Kidney (tissue), 14 donors: ENCODE data around the gene GRHL3. TPM values are rescaled to one million over a fixed set of nuclear protein-coding genes. Genes with fewer than 3 reads are reported as not detected.

Experiments used
- DNase-seq, 5 donors: peaks; one replicate each; pipeline ENCODE4 v3.0.0-alpha.2; 2013 to 2020
- FAIRE-seq: peaks from 2 replicates; lab custom pipeline; 2012; peaks lifted over from hg19 to GRCh38; lab: Jason Lieb, UNC
- H3K27ac ChIP-seq, 2 donors: one replicate each; pipeline ENCODE4 v1.7.0; 2013; ENCODE audit warnings: low read depth in 2 of 2, low read length in 2 of 2, inconsistent platforms in 1 of 2
- H3K27me3 ChIP-seq: one replicate; pipeline ENCODE4 v1.7.1; 2013; ENCODE audit warnings: low read length, inconsistent platforms; ENCODE audit not compliant: control insufficient read depth, insufficient read depth
- H3K36me3 ChIP-seq, 3 donors: one replicate each; pipeline versions ENCODE4 v1.7.0 to v1.7.1; 2013; ENCODE audit warnings: low read length in 3 of 3, control low read depth in 1 of 3, inconsistent platforms in 1 of 3; ENCODE audit not compliant: insufficient read depth in 3 of 3, control insufficient read depth in 2 of 3
- H3K4me1 ChIP-seq, 3 donors: one replicate each; pipeline versions ENCODE4 v1.7.0 to v1.7.1; 2013; ENCODE audit warnings: low read length in 3 of 3, inconsistent platforms in 1 of 3, low read depth in 1 of 3; ENCODE audit not compliant: control insufficient read depth in 2 of 3, insufficient read depth in 2 of 3
- H3K4me3 ChIP-seq, 3 donors: one replicate each; pipeline versions ENCODE4 v1.7.0 to v1.8.1; 2013; ENCODE audit warnings: low read length in 3 of 3, control low read depth in 1 of 3, inconsistent platforms in 1 of 3
- H3K9ac ChIP-seq, 3 donors: one replicate each; pipeline versions ENCODE4 v1.7.0 to v1.7.1; 2013; ENCODE audit warnings: low read length in 3 of 3, control low read depth in 1 of 3, inconsistent platforms in 1 of 3
- H3K9me3 ChIP-seq, 3 donors: one replicate each; pipeline versions ENCODE4 v1.7.0 to v1.7.1; 2013; ENCODE audit warnings: low read length in 3 of 3, control low read depth in 1 of 3, inconsistent platforms in 1 of 3; ENCODE audit not compliant: control insufficient read depth in 2 of 3, insufficient read depth in 1 of 3
- CTCF ChIP-seq: IDR thresholded peaks from 3 replicates; pipeline ENCODE4 v1.5.1; 2012; ENCODE audit warnings: mild to moderate bottlenecking, moderate library complexity, borderline replicate concordance; ENCODE audit not compliant: insufficient read depth; ENCODE audit errors: extremely low read depth
- intact Hi-C: fragments of 100-400 bp; cut with DNase I; formaldehyde crosslinking; loops from one replicate; pipeline ENCODE4 v1.11.1; 2022
- polyA plus RNA-seq: library from polyadenylated mRNA; stranded (reverse); fragments of 350-450 nt; fragmentation: Illumina TruSeq; extraction: RNeasy Lipid Tissue Mini Kit (QIAGEN cat#74804); gene quantifications from one replicate; pipeline ENCODE4 v1.2.3, GENCODE V29; 2014; ENCODE audit warnings: low read depth, low replicate concordance; ENCODE audit not compliant: insufficient read depth
- total RNA-seq: library from RNA; stranded (reverse); fragmentation: NEBNext Ultra II Directional; extraction: Animal tissue kit (Norgen Biotek cat#: 25700); gene quantifications from one replicate; pipeline ENCODE4 v1.2.1, GENCODE V29; 2021
- donor health status: control.
- donor health status: control.
- donor health status: control.
- donor health status: control.
- donor health status: control.
- donor health status: DM: yes; HTN: yes; CAD: no.
- donor health status: Normal renal cell carcinoma (clear cell type).

The GRHL3 gene
- total and polyA plus RNA-seq, 2 donors from 2014 or later = 0.32 to 1.7 TPM

- Histone ChIP-seq H3K36me3 (no peaks in the 10 kb centered on the region), H3K4me3 (no peak overlapping the region), H3K27me3 (no peaks in the 10 kb centered on the region), H3K9ac (no peak overlapping the region), H3K9me3 (no peaks in the 10 kb centered on the region), H3K27ac (no peak overlapping the region), H3K4me1 (peaks cover 0 to 5% (median 0%) of the 10 kb centered on the region in 3 donors)
- FAIRE-seq (no peak), DNase-seq (no peak)
- intact Hi-C loops = no loop called here
- no peak for TF ChIP-seq CTCF
Measured at GRCh38 chr1:24325587-24326449, 6.7 kb downstream of the GRHL3 start.

GRCh38 chr1:24327486-24327885 is 8.3 kb downstream of the GRHL3 start:
- no peak for DNase-seq
- H3K27ac ChIP-seq = no peak overlapping the region
- FAIRE-seq = no peak
- no peak overlapping the region for H3K4me3 ChIP-seq
- intact Hi-C loops = no loop called here
- no peaks in the 10 kb centered on the region for H3K27me3 ChIP-seq
- no peak overlapping the region for H3K9ac ChIP-seq
- H3K36me3 ChIP-seq = no peaks in the 10 kb centered on the region
- H3K9me3 ChIP-seq = no peaks in the 10 kb centered on the region
- no peaks in the 10 kb centered on the region for H3K4me1 ChIP-seq
- no peak for TF ChIP-seq CTCF

- no peak for FAIRE-seq
- H3K36me3 ChIP-seq = no peaks in the 10 kb centered on the region
Measured at GRCh38 chr1:24327891-24328290, 8.7 kb downstream of the GRHL3 start.

More at GRCh38 chr1:24327891-24328290, 8.7 kb downstream of the GRHL3 start:
- TF ChIP-seq CTCF = no peak
- intact Hi-C loops = no loop called here
- DNase-seq = no peak
- H3K4me1 ChIP-seq = no peaks in the 10 kb centered on the region
- no peak overlapping the region for H3K27ac ChIP-seq
- H3K4me3 ChIP-seq = no peak overlapping the region
- H3K9ac ChIP-seq = no peak overlapping the region
- no peaks in the 10 kb centered on the region for H3K9me3 ChIP-seq
- H3K27me3 ChIP-seq = no peaks in the 10 kb centered on the region
